ENCODE measurements around the gene BOC. TPM values are rescaled to one million over a fixed set of nuclear protein-coding genes. Genes with fewer than 3 reads are reported as not detected.

BOC gene
- total RNA-seq, 1 experiment from 2014 or later: 7.3 TPM

GRCh38 chr3:113275583-113275928 lies 64.2 kb downstream of the BOC start:
- Histone ChIP-seq H3K4me1 (ENCODE audit: insufficient read depth, low read length) (peaks cover 10% of the 10 kb centered on the region; the same call in 1 of the 2 replicates), H4K20me1 (ENCODE audit: low read length) (no peaks in the 10 kb centered on the region), H3F3A (ENCODE audit: low read length, unreplicated experiment) (no peaks in the 10 kb centered on the region), H2AFZ (ENCODE audit: low read length) (0 out of 2 replicates have a peak overlapping the region, but pooled peaks have one; percentile 19), H3K27me3 (ENCODE audit: low read length) (no peaks in the 10 kb centered on the region), H3K4me2 (ENCODE audit: low read length) (no peak overlapping the region), H3K27ac (ENCODE audit: low read length) (no peak overlapping the region), H3K79me2 (ENCODE audit: low read length) (no peaks in the 10 kb centered on the region), H3K9me2 (replicated peaks; ENCODE audit: low read length) (no peaks in the 10 kb centered on the region), H3K9me3 (ENCODE audit: low read length) (no peaks in the 10 kb centered on the region), H3K4me3 (ENCODE audit: low read length) (no peak overlapping the region), H3K9ac (ENCODE audit: low read length) (no peak overlapping the region), H3K36me3 (ENCODE audit: low read depth, low read length) (no peaks in the 10 kb centered on the region)
- no peak for TF ChIP-seq EZH2phosphoT487 (IDR thresholded peaks at IDR 0.05; ENCODE audit: borderline replicate concordance, low read length)
- no peak for TF ChIP-seq EZH2 (IDR thresholded peaks at IDR 0.05; ENCODE audit: low read length, unreplicated experiment)
- no peak for TF ChIP-seq CTCF (conservative IDR thresholded peaks at IDR 0.05; ENCODE audit: low read depth, low read length)
- BruUV-seq (replicated peaks): no TSS peak
- CTCF ChIA-PET: no interaction called here
- intact Hi-C loops (cut with micrococcal nuclease): no loop called here
- ATAC-seq (peak; percentile 19), DNase-seq (no peak)
- POLR2A ChIA-PET (ENCODE audit: unreplicated experiment): no interaction called here

GRCh38 chr3:113275929-113276750 lies 64.8 kb downstream of the BOC start:
- ATAC-seq (peak; percentile 89), DNase-seq (peak; percentile 55)
- peak; percentile 43; the same call in 1 of the 2 replicates for TF ChIP-seq CTCF (conservative IDR thresholded peaks at IDR 0.05; ENCODE audit: low read depth, low read length)
- no peak for TF ChIP-seq EZH2phosphoT487 (IDR thresholded peaks at IDR 0.05; ENCODE audit: borderline replicate concordance, low read length)
- ChIA-PET POLR2A (ENCODE audit: unreplicated experiment) (interaction anchor here (0.5 kb wide), 1 partner anchor 62 kb away, joined by 4 read pairs; no protein-coding TSS in a partner anchor), CTCF (no interaction called here)
- H3K9me2 ChIP-seq (replicated peaks; ENCODE audit: low read length): no peaks in the 10 kb centered on the region
- no peaks in the 10 kb centered on the region for H3K27me3 ChIP-seq (ENCODE audit: low read length)
- H3K4me2 ChIP-seq (ENCODE audit: low read length): no peak overlapping the region
- no TSS peak for BruUV-seq (replicated peaks)
- intact Hi-C loops (cut with micrococcal nuclease): loop anchor here (1.0 to 2.0 kb wide), 3 partner anchors 64 to 421 kb away; partner anchors contain the start of gene USF3
- no peaks in the 10 kb centered on the region for H3K36me3 ChIP-seq (ENCODE audit: low read depth, low read length)
- peaks cover 10% of the 10 kb centered on the region; the same call in 1 of the 2 replicates for H3K4me1 ChIP-seq (ENCODE audit: insufficient read depth, low read length)
- H3K27ac ChIP-seq (ENCODE audit: low read length): no peak overlapping the region
- no peaks in the 10 kb centered on the region for H3K79me2 ChIP-seq (ENCODE audit: low read length)
- no peaks in the 10 kb centered on the region for H4K20me1 ChIP-seq (ENCODE audit: low read length)
- H3K4me3 ChIP-seq (ENCODE audit: low read length): no peak overlapping the region
- 0 out of 2 replicates have a peak overlapping the region, but pooled peaks have one; percentile 19 for H2AFZ ChIP-seq (ENCODE audit: low read length)
- H3F3A ChIP-seq (ENCODE audit: low read length, unreplicated experiment): no peaks in the 10 kb centered on the region
- H3K9ac ChIP-seq (ENCODE audit: low read length): no peak overlapping the region
- H3K9me3 ChIP-seq (ENCODE audit: low read length): no peaks in the 10 kb centered on the region

GRCh38 chr3:113276751-113277080 lies 65.4 kb downstream of the BOC start:
- Histone ChIP-seq H3K4me2 (ENCODE audit: low read length) (no peak overlapping the region), H3K27ac (ENCODE audit: low read length) (no peak overlapping the region), H3K27me3 (ENCODE audit: low read length) (no peaks in the 10 kb centered on the region), H3K4me3 (ENCODE audit: low read length) (no peak overlapping the region), H3K79me2 (ENCODE audit: low read length) (no peaks in the 10 kb centered on the region), H3K4me1 (ENCODE audit: insufficient read depth, low read length) (peaks cover 10% of the 10 kb centered on the region; the same call in 1 of the 2 replicates), H3K9me3 (ENCODE audit: low read length) (no peaks in the 10 kb centered on the region), H3K9ac (ENCODE audit: low read length) (no peak overlapping the region), H3F3A (ENCODE audit: low read length, unreplicated experiment) (no peaks in the 10 kb centered on the region), H3K36me3 (ENCODE audit: low read depth, low read length) (no peaks in the 10 kb centered on the region), H3K9me2 (replicated peaks; ENCODE audit: low read length) (no peaks in the 10 kb centered on the region), H4K20me1 (ENCODE audit: low read length) (no peaks in the 10 kb centered on the region), H2AFZ (ENCODE audit: low read length) (no peak overlapping the region)
- no peak for ATAC-seq
- no peak for DNase-seq
- intact Hi-C loops (cut with micrococcal nuclease): loop anchor here (1.0 to 2.0 kb wide), 3 partner anchors 64 to 420 kb away; partner anchors contain the start of gene USF3
- ChIA-PET CTCF (no interaction called here), POLR2A (ENCODE audit: unreplicated experiment) (interaction anchor here (0.5 kb wide), 1 partner anchor 62 kb away, joined by 4 read pairs; no protein-coding TSS in a partner anchor)
- BruUV-seq (replicated peaks): no TSS peak
- TF ChIP-seq EZH2 (IDR thresholded peaks at IDR 0.05; ENCODE audit: low read length, unreplicated experiment): no peak
- TF ChIP-seq CTCF (conservative IDR thresholded peaks at IDR 0.05; ENCODE audit: low read depth, low read length): no peak
- TF ChIP-seq EZH2phosphoT487 (IDR thresholded peaks at IDR 0.05; ENCODE audit: borderline replicate concordance, low read length): no peak
